CD4-positive, alpha-beta T cell treated with Interleukin-1 beta for 1 hour (primary cell): ENCODE measurements around the gene IFRD2.
"Not testable (repeated sequence)": the region's sequence is repeated elsewhere in the genome, so short reads cannot be mapped to it uniquely, and the experiment has no call there.

Source experiments
- DNase-seq, 2 donors: peaks; one replicate each; pipeline ENCODE4 v3.0.0-alpha.2; 2020 to 2022

IFRD2 gene

GRCh38 chr3:50278880-50279224, 13.4 kb downstream of the IFRD2 start, which contains the start of gene LSMEM2:
Gene LSMEM2, plus strand, starts transcription at chr3:50279087. Its CDS starts 27 bp downstream, at chr3:50279114.
- DNase-seq, result no peak

- DNase-seq, result no peak
These were observed 13.9 kb downstream of the IFRD2 start for GRCh38 chr3:50278123-50278879.

GRCh38 chr3:50276762-50277101, 15.5 kb downstream of the IFRD2 start:
- DNase-seq, result no peak

- DNase-seq, result peak in 1 of 2 donors; percentile 19
These were observed 16.1 kb downstream of the IFRD2 start for GRCh38 chr3:50275996-50276761.

- DNase-seq, result no peak
These were observed 16.9 kb downstream of the IFRD2 start for GRCh38 chr3:50275141-50275995.

- DNase-seq, result peak; percentile 70 to 73
These were observed 17.7 kb downstream of the IFRD2 start for GRCh38 chr3:50274371-50275104.

- no peak for DNase-seq
These were observed 18.6 kb downstream of the IFRD2 start for GRCh38 chr3:50273689-50274065.

- peak; percentile 84 to 86 for DNase-seq
These were observed 19.1 kb downstream of the IFRD2 start for GRCh38 chr3:50272911-50273688.

- DNase-seq, result not testable (repeated sequence)
These were observed 19.7 kb downstream of the IFRD2 start for GRCh38 chr3:50272538-50272910.

- DNase-seq, result no peak
These were observed 20.8 kb downstream of the IFRD2 start for GRCh38 chr3:50271314-50271936.

- DNase-seq, result no peak
These were observed 21.6 kb downstream of the IFRD2 start for GRCh38 chr3:50270422-50271224.

GRCh38 chr3:50269977-50270413, 22.2 kb downstream of the IFRD2 start:
- no peak for DNase-seq

- no peak for DNase-seq
These were observed 22.8 kb downstream of the IFRD2 start for GRCh38 chr3:50269460-50269859.

- DNase-seq, result no peak
These were observed 23.4 kb downstream of the IFRD2 start, which contains the start of gene SEMA3B for GRCh38 chr3:50268703-50269451. Gene SEMA3B, plus strand, starts transcription at chr3:50269147. Its CDS starts 94 bp downstream, at chr3:50269241.

- no peak for DNase-seq
These were observed 24.0 kb downstream of the IFRD2 start for GRCh38 chr3:50268276-50268675.

GRCh38 chr3:50267280-50267913, 24.8 kb downstream of the IFRD2 start:
- no peak for DNase-seq

- DNase-seq, result no peak
These were observed 25.4 kb downstream of the IFRD2 start for GRCh38 chr3:50266836-50267235.

- DNase-seq, result no peak
These were observed 26.2 kb downstream of the IFRD2 start for GRCh38 chr3:50266017-50266416.

GRCh38 chr3:50265571-50265970, 26.7 kb downstream of the IFRD2 start:
- DNase-seq, result no peak
